ENCODE data around the gene NDEL1.

NDEL1 gene

DNA sequence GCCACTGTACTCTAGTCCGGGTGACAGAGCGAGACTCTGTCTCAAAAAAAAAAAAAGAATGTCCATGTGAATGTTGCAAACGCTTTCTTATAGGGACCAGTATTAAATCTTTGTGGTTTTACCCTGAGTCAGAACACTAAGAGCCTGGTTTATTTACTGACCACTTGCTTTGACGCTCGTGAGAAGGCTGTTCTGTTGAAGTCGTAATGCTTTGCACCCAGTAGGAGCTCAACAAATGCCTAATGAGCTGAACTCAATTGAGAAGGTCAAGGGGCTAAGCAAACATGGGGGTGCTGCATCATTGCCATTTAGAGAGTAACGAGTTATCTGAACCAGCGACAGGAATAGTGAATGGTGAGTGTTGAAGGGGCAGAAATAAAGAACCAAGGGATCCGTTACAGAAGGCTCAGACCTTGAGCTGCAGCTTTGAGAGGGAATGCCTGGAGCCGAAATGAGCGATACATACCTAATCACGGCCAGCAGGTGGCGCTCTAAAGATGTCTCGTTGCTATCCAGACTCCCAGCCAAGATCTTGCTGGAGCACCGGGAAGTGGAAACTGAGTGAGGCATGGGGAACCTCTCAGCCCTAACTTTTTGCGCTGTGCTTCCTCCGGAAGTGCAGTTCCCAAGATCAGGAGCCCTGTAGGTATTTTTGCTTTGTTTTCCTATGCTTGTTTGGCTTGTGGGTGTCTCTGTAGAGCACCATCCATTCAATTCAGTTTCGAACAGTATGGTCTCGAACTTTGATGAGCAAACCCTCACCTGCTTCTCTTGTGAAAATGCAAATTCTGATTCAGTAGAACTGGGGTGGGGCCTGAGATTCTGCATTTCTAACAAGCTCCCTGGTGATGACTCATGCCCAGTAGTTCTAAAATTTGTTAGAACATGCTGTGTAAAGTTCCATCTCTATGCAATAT lies 25.5 kb upstream of the NDEL1 start:
- Histone ChIP-seq H3K36me3 (ENCODE audit: control insufficient read depth, insufficient read depth, low read length) (no peaks in the 10 kb centered on the region), H3K4me1 (ENCODE audit: control insufficient read depth, low read depth, low read length) (no peaks in the 10 kb centered on the region), H3K18ac (ENCODE audit: low read length) (no peak overlapping the region), H4K8ac (ENCODE audit: low read depth, low read length) (no peak overlapping the region), H3K56ac (ENCODE audit: low read length) (no peak overlapping the region), H2BK120ac (ENCODE audit: low read depth, low read length) (no peak overlapping the region), H2BK5ac (ENCODE audit: low read length) (no peak overlapping the region), H3K23ac (ENCODE audit: low read length) (no peak overlapping the region), H3K79me2 (ENCODE audit: control insufficient read depth, insufficient read depth, low read length) (no peaks in the 10 kb centered on the region), H3K4ac (ENCODE audit: low read depth, low read length) (no peak overlapping the region), H3K27me3 (ENCODE audit: insufficient read depth, low read length, poor library complexity) (no peaks in the 10 kb centered on the region), H3K4me2 (ENCODE audit: low read length) (no peak overlapping the region), H3K9ac (ENCODE audit: low read length) (no peak overlapping the region), H3K4me3 (ENCODE audit: low read length) (no peak overlapping the region), H2BK15ac (replicated peaks; ENCODE audit: low read depth) (no peak overlapping the region), H3K79me1 (ENCODE audit: low read length) (no peaks in the 10 kb centered on the region), H4K5ac (ENCODE audit: low read length) (peak overlapping the region; percentile 74), H3K27ac (ENCODE audit: low read depth, low read length) (no peak overlapping the region), H2AK5ac (ENCODE audit: low read length) (no peak overlapping the region)
- peak; percentile 93 for DNase-seq
- WGBS (ENCODE audit: extremely low coverage, insufficient coverage, low lambda C conversion rate), result no CpG with 5 or more reads among the region's 19 CpGs

DNA sequence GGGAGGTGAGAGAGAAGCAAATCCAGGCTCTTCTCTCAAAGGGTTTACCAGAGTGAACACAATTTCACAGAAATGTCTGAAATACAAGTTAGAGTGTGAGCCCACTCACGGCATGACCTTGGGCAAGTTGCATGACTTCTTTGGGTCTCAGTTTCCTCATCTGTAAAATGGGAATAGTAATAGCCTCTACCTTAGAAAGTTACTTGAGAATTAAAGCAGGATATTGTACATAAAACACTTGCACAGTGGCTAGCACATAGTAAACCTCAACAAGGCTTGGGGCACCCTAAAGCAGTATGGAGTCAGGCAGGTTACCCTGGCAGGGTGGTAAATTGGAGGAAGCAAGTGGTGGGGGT lies 24.8 kb upstream of the NDEL1 start:
- Histone ChIP-seq H3K79me1 (ENCODE audit: low read length) (no peaks in the 10 kb centered on the region), H2BK5ac (ENCODE audit: low read length) (no peak overlapping the region), H2BK15ac (replicated peaks; ENCODE audit: low read depth) (no peak overlapping the region), H2BK120ac (ENCODE audit: low read depth, low read length) (no peak overlapping the region), H3K4me1 (ENCODE audit: control insufficient read depth, low read depth, low read length) (no peaks in the 10 kb centered on the region), H3K4me2 (ENCODE audit: low read length) (no peak overlapping the region), H3K23ac (ENCODE audit: low read length) (no peak overlapping the region), H3K27me3 (ENCODE audit: insufficient read depth, low read length, poor library complexity) (no peaks in the 10 kb centered on the region), H3K18ac (ENCODE audit: low read length) (no peak overlapping the region), H3K27ac (ENCODE audit: low read depth, low read length) (no peak overlapping the region), H3K36me3 (ENCODE audit: control insufficient read depth, insufficient read depth, low read length) (no peaks in the 10 kb centered on the region), H2AK5ac (ENCODE audit: low read length) (no peak overlapping the region), H3K56ac (ENCODE audit: low read length) (no peak overlapping the region), H3K9ac (ENCODE audit: low read length) (no peak overlapping the region), H4K5ac (ENCODE audit: low read length) (no peak overlapping the region), H3K4ac (ENCODE audit: low read depth, low read length) (no peak overlapping the region), H3K4me3 (ENCODE audit: low read length) (no peak overlapping the region), H3K79me2 (ENCODE audit: control insufficient read depth, insufficient read depth, low read length) (no peaks in the 10 kb centered on the region), H4K8ac (ENCODE audit: low read depth, low read length) (no peak overlapping the region)
- no CpG with 5 or more reads among the region's 1 CpG for WGBS (ENCODE audit: extremely low coverage, insufficient coverage, low lambda C conversion rate)
- DNase-seq, result no peak

DNA sequence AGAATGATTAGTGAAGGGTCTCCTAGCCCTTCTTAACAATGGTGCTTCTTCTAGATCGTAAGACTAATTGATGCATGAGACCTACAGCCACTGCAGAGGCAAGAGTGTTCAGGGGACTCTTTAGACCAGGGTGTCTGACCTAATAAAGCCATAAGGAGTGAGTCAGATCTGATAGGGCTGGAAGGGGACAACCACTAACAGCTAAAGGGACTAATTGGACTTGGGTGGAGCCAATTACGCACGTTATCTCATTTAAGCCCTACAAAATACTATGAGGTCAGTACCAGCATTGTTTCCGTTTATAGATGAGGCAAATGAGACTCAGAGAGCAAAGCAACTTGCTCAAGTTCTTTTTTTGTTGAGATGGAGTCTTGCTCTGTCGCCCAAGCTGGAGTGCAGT lies 23.6 kb upstream of the NDEL1 start:
- Histone ChIP-seq H2BK120ac (ENCODE audit: low read depth, low read length) (no peak overlapping the region), H3K23ac (ENCODE audit: low read length) (no peak overlapping the region), H3K56ac (ENCODE audit: low read length) (no peak overlapping the region), H2AK5ac (ENCODE audit: low read length) (no peak overlapping the region), H3K79me2 (ENCODE audit: control insufficient read depth, insufficient read depth, low read length) (no peaks in the 10 kb centered on the region), H3K79me1 (ENCODE audit: low read length) (no peaks in the 10 kb centered on the region), H4K8ac (ENCODE audit: low read depth, low read length) (no peak overlapping the region), H3K27me3 (ENCODE audit: insufficient read depth, low read length, poor library complexity) (no peaks in the 10 kb centered on the region), H3K36me3 (ENCODE audit: control insufficient read depth, insufficient read depth, low read length) (no peaks in the 10 kb centered on the region), H3K4me2 (ENCODE audit: low read length) (no peak overlapping the region), H3K9ac (ENCODE audit: low read length) (no peak overlapping the region), H3K4ac (ENCODE audit: low read depth, low read length) (no peak overlapping the region), H3K18ac (ENCODE audit: low read length) (no peak overlapping the region), H3K4me3 (ENCODE audit: low read length) (no peak overlapping the region), H4K5ac (ENCODE audit: low read length) (no peak overlapping the region), H3K4me1 (ENCODE audit: control insufficient read depth, low read depth, low read length) (no peaks in the 10 kb centered on the region), H2BK5ac (ENCODE audit: low read length) (no peak overlapping the region), H2BK15ac (replicated peaks; ENCODE audit: low read depth) (no peak overlapping the region), H3K27ac (ENCODE audit: low read depth, low read length) (no peak overlapping the region)
- no peak for DNase-seq
- WGBS (ENCODE audit: extremely low coverage, insufficient coverage, low lambda C conversion rate), result no CpG with 5 or more reads among the region's 5 CpGs

DNA sequence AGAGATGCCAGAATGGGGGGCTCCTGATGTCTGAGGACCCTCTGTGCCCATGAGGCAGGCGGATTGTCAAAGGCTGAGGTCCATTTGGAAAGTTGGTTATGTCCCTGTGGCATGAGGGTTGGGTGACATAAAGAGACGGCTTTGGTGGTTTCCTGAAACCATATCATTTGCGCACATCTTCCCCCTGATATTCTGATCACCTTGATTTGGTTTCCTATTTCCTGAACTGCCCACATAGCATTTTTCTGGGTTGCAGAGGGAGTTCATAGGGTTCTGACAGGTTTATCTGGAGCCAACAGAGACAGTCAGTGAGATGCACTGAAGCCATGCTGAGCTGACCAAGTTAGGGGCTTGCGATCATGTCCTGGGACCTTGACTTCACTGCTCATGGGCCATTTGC lies 22.4 kb upstream of the NDEL1 start:
- H2BK120ac ChIP-seq (ENCODE audit: low read depth, low read length), result no peak overlapping the region
- H3K4ac ChIP-seq (ENCODE audit: low read depth, low read length), result no peak overlapping the region
- H3K56ac ChIP-seq (ENCODE audit: low read length), result no peak overlapping the region
- no peak overlapping the region for H2BK5ac ChIP-seq (ENCODE audit: low read length)
- H2BK15ac ChIP-seq (replicated peaks; ENCODE audit: low read depth), result no peak overlapping the region
- no peak overlapping the region for H2AK5ac ChIP-seq (ENCODE audit: low read length)
- H3K9ac ChIP-seq (ENCODE audit: low read length), result no peak overlapping the region
- H3K4me1 ChIP-seq (ENCODE audit: control insufficient read depth, low read depth, low read length), result no peaks in the 10 kb centered on the region
- no peaks in the 10 kb centered on the region for H3K79me2 ChIP-seq (ENCODE audit: control insufficient read depth, insufficient read depth, low read length)
- WGBS (ENCODE audit: extremely low coverage, insufficient coverage, low lambda C conversion rate), result no CpG with 5 or more reads among the region's 4 CpGs
- no peak overlapping the region for H3K4me3 ChIP-seq (ENCODE audit: low read length)
- no peak overlapping the region for H3K18ac ChIP-seq (ENCODE audit: low read length)
- no peaks in the 10 kb centered on the region for H3K27me3 ChIP-seq (ENCODE audit: insufficient read depth, low read length, poor library complexity)
- no peak for DNase-seq
- no peaks in the 10 kb centered on the region for H3K79me1 ChIP-seq (ENCODE audit: low read length)
- H3K36me3 ChIP-seq (ENCODE audit: control insufficient read depth, insufficient read depth, low read length), result no peaks in the 10 kb centered on the region
- H4K8ac ChIP-seq (ENCODE audit: low read depth, low read length), result no peak overlapping the region
- no peak overlapping the region for H3K23ac ChIP-seq (ENCODE audit: low read length)
- H3K4me2 ChIP-seq (ENCODE audit: low read length), result no peak overlapping the region
- no peak overlapping the region for H3K27ac ChIP-seq (ENCODE audit: low read depth, low read length)
- H4K5ac ChIP-seq (ENCODE audit: low read length), result no peak overlapping the region

DNA sequence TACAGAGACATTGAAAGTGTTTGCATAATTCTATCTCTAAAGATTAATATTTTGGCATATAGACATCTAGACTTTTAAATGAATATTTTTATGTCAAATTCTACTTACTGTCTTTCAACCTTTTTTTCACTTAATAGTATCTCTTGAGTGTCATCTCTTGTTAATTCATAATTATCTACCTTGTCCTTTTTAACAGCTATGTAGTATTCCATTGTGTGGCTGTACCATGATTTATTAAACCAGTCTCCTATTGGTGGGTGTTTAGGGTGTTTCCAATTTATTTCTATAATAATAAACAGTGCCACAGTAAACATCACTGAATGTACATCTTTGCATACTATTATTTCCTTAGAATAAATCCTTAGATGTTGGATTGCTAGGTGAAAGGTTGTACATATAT lies 21.7 kb upstream of the NDEL1 start:
- Histone ChIP-seq H3K18ac (ENCODE audit: low read length) (no peak overlapping the region), H4K5ac (ENCODE audit: low read length) (no peak overlapping the region), H3K27me3 (ENCODE audit: insufficient read depth, low read length, poor library complexity) (no peaks in the 10 kb centered on the region), H3K4me1 (ENCODE audit: control insufficient read depth, low read depth, low read length) (no peaks in the 10 kb centered on the region), H3K4me3 (ENCODE audit: low read length) (no peak overlapping the region), H3K4me2 (ENCODE audit: low read length) (no peak overlapping the region), H4K8ac (ENCODE audit: low read depth, low read length) (no peak overlapping the region), H3K4ac (ENCODE audit: low read depth, low read length) (no peak overlapping the region), H3K79me1 (ENCODE audit: low read length) (no peaks in the 10 kb centered on the region), H2BK120ac (ENCODE audit: low read depth, low read length) (no peak overlapping the region), H2AK5ac (ENCODE audit: low read length) (no peak overlapping the region), H2BK5ac (ENCODE audit: low read length) (no peak overlapping the region), H3K36me3 (ENCODE audit: control insufficient read depth, insufficient read depth, low read length) (no peaks in the 10 kb centered on the region), H3K9ac (ENCODE audit: low read length) (no peak overlapping the region), H3K56ac (ENCODE audit: low read length) (no peak overlapping the region), H2BK15ac (replicated peaks; ENCODE audit: low read depth) (no peak overlapping the region), H3K27ac (ENCODE audit: low read depth, low read length) (no peak overlapping the region), H3K79me2 (ENCODE audit: control insufficient read depth, insufficient read depth, low read length) (no peaks in the 10 kb centered on the region), H3K23ac (ENCODE audit: low read length) (no peak overlapping the region)
- no peak for DNase-seq

DNA sequence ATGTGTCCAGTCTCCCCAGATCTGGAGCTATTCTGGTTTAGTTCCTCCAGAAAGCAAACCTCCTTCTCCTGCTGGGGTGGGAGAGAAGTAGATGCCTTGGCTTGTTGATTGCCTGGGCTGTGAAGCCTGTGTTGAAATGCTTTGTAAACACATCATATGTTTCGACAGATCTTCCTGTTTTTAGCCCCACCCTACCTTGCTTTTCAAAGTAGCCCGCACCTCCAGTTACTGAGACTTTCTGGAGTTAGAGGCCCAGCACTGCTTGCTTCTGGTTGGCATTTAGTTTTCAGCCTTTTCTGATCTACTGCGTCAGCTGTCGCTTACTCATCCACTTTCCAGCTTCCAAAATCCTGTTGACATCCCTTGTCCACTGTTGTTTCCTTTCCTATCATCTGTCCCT lies 17.9 kb upstream of the NDEL1 start:
- no peaks in the 10 kb centered on the region for H3K36me3 ChIP-seq (ENCODE audit: control insufficient read depth, insufficient read depth, low read length)
- H3K23ac ChIP-seq (ENCODE audit: low read length), result no peak overlapping the region
- no peak overlapping the region for H3K27ac ChIP-seq (ENCODE audit: low read depth, low read length)
- no peaks in the 10 kb centered on the region for H3K27me3 ChIP-seq (ENCODE audit: insufficient read depth, low read length, poor library complexity)
- H2BK15ac ChIP-seq (replicated peaks; ENCODE audit: low read depth), result no peak overlapping the region
- no peaks in the 10 kb centered on the region for H3K79me1 ChIP-seq (ENCODE audit: low read length)
- no peak overlapping the region for H2AK5ac ChIP-seq (ENCODE audit: low read length)
- no peaks in the 10 kb centered on the region for H3K4me1 ChIP-seq (ENCODE audit: control insufficient read depth, low read depth, low read length)
- no peak for DNase-seq
- no peak overlapping the region for H3K56ac ChIP-seq (ENCODE audit: low read length)
- H4K5ac ChIP-seq (ENCODE audit: low read length), result no peak overlapping the region
- no peaks in the 10 kb centered on the region for H3K79me2 ChIP-seq (ENCODE audit: control insufficient read depth, insufficient read depth, low read length)
- no peak overlapping the region for H3K4ac ChIP-seq (ENCODE audit: low read depth, low read length)
- no peak overlapping the region for H3K4me3 ChIP-seq (ENCODE audit: low read length)
- H3K18ac ChIP-seq (ENCODE audit: low read length), result no peak overlapping the region
- no peak overlapping the region for H4K8ac ChIP-seq (ENCODE audit: low read depth, low read length)
- H3K4me2 ChIP-seq (ENCODE audit: low read length), result no peak overlapping the region
- no peak overlapping the region for H2BK120ac ChIP-seq (ENCODE audit: low read depth, low read length)
- no CpG with 5 or more reads among the region's 4 CpGs for whole genome bisulfite sequencing (ENCODE audit: extremely low coverage, insufficient coverage, low lambda C conversion rate)
- no peak overlapping the region for H2BK5ac ChIP-seq (ENCODE audit: low read length)
- no peak overlapping the region for H3K9ac ChIP-seq (ENCODE audit: low read length)
